HepG2 (cell line): ENCODE results near the gene IGLON5. TPM values are rescaled to one million over a fixed set of nuclear protein-coding genes. Genes with fewer than 3 reads are reported as not detected.

ENCODE experiments used
- EP300 ChIP-seq, 3 experiments: sonication (generic) in 1 of 3; formaldehyde crosslinking in 1 of 3; IDR thresholded peaks; 2 replicates each; pipeline versions ENCODE4 v1.5.1 to v1.6.1; 2011 to 2020; ENCODE audit warnings: low read depth in 2 of 3, low read length in 2 of 3, borderline replicate concordance in 1 of 3, improper control_type of control experiment in 1 of 3, mild to moderate bottlenecking in 1 of 3, missing genetic modification reagents in 1 of 3, moderate library complexity in 1 of 3
- HNF4A ChIP-seq: sonication (generic); formaldehyde crosslinking; IDR thresholded peaks from 2 replicates; pipeline ENCODE4 v1.4.0; 2020; ENCODE audit warnings: missing genetic modification reagents
- HNF4G ChIP-seq, 2 experiments: sonication (generic) in 1 of 2; formaldehyde crosslinking in 1 of 2; IDR thresholded peaks; 2 replicates each; pipeline versions ENCODE4 v1.4.0 to v1.6.1; 2011 to 2020; ENCODE audit warnings: borderline replicate concordance in 2 of 2, low read depth in 2 of 2, mild to moderate bottlenecking in 2 of 2, low read length in 1 of 2, missing genetic modification reagents in 1 of 2, moderate library complexity in 1 of 2
- KLF15 ChIP-seq: sonication (generic); formaldehyde crosslinking; IDR thresholded peaks from 2 replicates; pipeline ENCODE4 v1.8.1; 2023; ENCODE audit warnings: borderline replicate concordance, mild to moderate bottlenecking, inconsistent platforms, missing genetic modification reagents, mixed read lengths
- MIER2 ChIP-seq: IDR thresholded peaks from 2 replicates; pipeline ENCODE4 v1.6.1; 2016; ENCODE audit warnings: missing biosample characterization, missing genetic modification reagents
- NFKB2 ChIP-seq: sonication (generic); formaldehyde crosslinking; IDR thresholded peaks from 2 replicates; pipeline ENCODE4 v1.4.0; 2020; ENCODE audit warnings: missing genetic modification reagents, borderline replicate concordance
- NFRKB ChIP-seq: fragments of 450-650 bp; IDR thresholded peaks from 2 replicates; pipeline ENCODE4 v1.6.1; 2017
- NR2F6 ChIP-seq, 2 experiments: IDR thresholded peaks; 2 replicates each; pipeline ENCODE4 v1.6.1; 2016; ENCODE audit warnings: antibody characterized with exemption in 1 of 2, mild to moderate bottlenecking in 1 of 2
- NR3C1 ChIP-seq: sonication (generic); formaldehyde crosslinking; IDR thresholded peaks from 2 replicates; pipeline ENCODE4 v1.4.0; 2020; ENCODE audit warnings: missing genetic modification reagents
- PHF21A ChIP-seq: sonication (generic); formaldehyde crosslinking; IDR thresholded peaks from 2 replicates; pipeline ENCODE4 v1.5.0; 2020; ENCODE audit warnings: mild to moderate bottlenecking, missing genetic modification reagents
- RBFOX2 ChIP-seq: fragments of 200-400 bp; formaldehyde crosslinking; IDR thresholded peaks from 2 replicates; pipeline ENCODE4 v1.6.1; 2017; ENCODE audit warnings: low read depth, mild to moderate bottlenecking, low read length
- RBM39 ChIP-seq: fragments of 200-400 bp; formaldehyde crosslinking; IDR thresholded peaks from one replicate; pipeline ENCODE4 v1.6.1; 2018; ENCODE audit warnings: antibody characterized with exemption, mild to moderate bottlenecking, low read depth, low read length; ENCODE audit not compliant: poor library complexity, severe bottlenecking
- RFX1 ChIP-seq: fragments of 450-650 bp; IDR thresholded peaks from 2 replicates; pipeline ENCODE4 v1.6.1; 2017
- SRSF4 ChIP-seq: fragments of 200-400 bp; formaldehyde crosslinking; IDR thresholded peaks from one replicate; pipeline ENCODE4 v1.6.1; 2018; ENCODE audit warnings: mild to moderate bottlenecking, low read depth, low read length, moderate library complexity; ENCODE audit not compliant: poor library complexity, severe bottlenecking
- TBL1XR1 ChIP-seq: fragments of 150-350 bp; IDR thresholded peaks from 2 replicates; pipeline ENCODE4 v1.6.1; 2014; ENCODE audit warnings: borderline replicate concordance, low read length; ENCODE audit not compliant: partially characterized antibody
- THAP11 ChIP-seq: IDR thresholded peaks from 2 replicates; pipeline ENCODE4 v1.6.1; 2016; ENCODE audit warnings: missing biosample characterization, missing genetic modification reagents
- ZFP90 ChIP-seq: sonication (generic); formaldehyde crosslinking; IDR thresholded peaks from 2 replicates; pipeline ENCODE4 v1.8.0; 2022; ENCODE audit warnings: missing genetic modification reagents, mild to moderate bottlenecking, inconsistent platforms, borderline replicate concordance
- ZNF136 ChIP-seq: sonication (generic); formaldehyde crosslinking; IDR thresholded peaks from 2 replicates; pipeline ENCODE4 v1.8.1; 2022; ENCODE audit warnings: low read depth, mild to moderate bottlenecking, moderate library complexity, missing genetic modification reagents
- ZNF138 ChIP-seq: sonication (generic); formaldehyde crosslinking; IDR thresholded peaks from 2 replicates; pipeline ENCODE4 v1.5.0; 2020; ENCODE audit warnings: mild to moderate bottlenecking, low read depth, missing genetic modification reagents
- ZNF367 ChIP-seq: sonication (generic); formaldehyde crosslinking; IDR thresholded peaks from 2 replicates; pipeline ENCODE4 v1.4.0; 2020; ENCODE audit warnings: missing genetic modification reagents, borderline replicate concordance
- ZNF616 ChIP-seq: sonication (generic); formaldehyde crosslinking; IDR thresholded peaks from 2 replicates; pipeline ENCODE4 v1.5.0; 2020; ENCODE audit warnings: low read depth, mild to moderate bottlenecking, missing genetic modification reagents
- polyA plus RNA-seq, 8 experiments: library from polyadenylated mRNA; depleted of rRNA in 3 of 8; stranded (reverse) in 7 of 8; unstranded in 1 of 8; fragments of >200 nt; fragmentation: Illumina TruSeq in 4 of 8; extraction: Trizol in 4 of 8; gene quantifications; 2 replicates each; pipeline versions ENCODE4 v1.2.1 to v1.2.3, GENCODE V29; 2011 to 2016; ENCODE audit warnings: low read depth in 4 of 8, missing spikeins in 1 of 8, mixed read lengths in 1 of 8; ENCODE audit not compliant: insufficient read depth in 1 of 8
- total RNA-seq, 5 experiments: library from RNA; depleted of rRNA; stranded (reverse); fragments of >200 nt; fragmentation: Illumina TruSeq; extraction: Trizol; gene quantifications; 2 replicates each; pipeline ENCODE4 v1.2.3, GENCODE V29; 2016; ENCODE audit warnings: low read depth in 1 of 5
- TF ChIP-seq, protein P1 (sequence below): sonication (generic); formaldehyde crosslinking; IDR thresholded peaks from 2 replicates; pipeline ENCODE4 v1.8.0; 2022; ENCODE audit warnings: missing genetic modification reagents, mild to moderate bottlenecking, moderate library complexity, borderline replicate concordance
- TF ChIP-seq, protein P2 (sequence below): sonication (generic); formaldehyde crosslinking; IDR thresholded peaks from 2 replicates; pipeline ENCODE4 v1.4.0; 2020; ENCODE audit warnings: missing genetic modification reagents, borderline replicate concordance
- TF ChIP-seq, protein P3 (sequence below): sonication (generic); formaldehyde crosslinking; IDR thresholded peaks from 2 replicates; pipeline ENCODE4 v1.5.0; 2020; ENCODE audit warnings: mild to moderate bottlenecking, low read depth, missing genetic modification reagents, borderline replicate concordance

The IGLON5 gene
- total and polyA plus RNA-seq, 2 of the 13 experiments (the other 11 are each of a cell fraction or from before 2014, with no cell fraction given), result 0.04 to 5.7 TPM

DNA sequence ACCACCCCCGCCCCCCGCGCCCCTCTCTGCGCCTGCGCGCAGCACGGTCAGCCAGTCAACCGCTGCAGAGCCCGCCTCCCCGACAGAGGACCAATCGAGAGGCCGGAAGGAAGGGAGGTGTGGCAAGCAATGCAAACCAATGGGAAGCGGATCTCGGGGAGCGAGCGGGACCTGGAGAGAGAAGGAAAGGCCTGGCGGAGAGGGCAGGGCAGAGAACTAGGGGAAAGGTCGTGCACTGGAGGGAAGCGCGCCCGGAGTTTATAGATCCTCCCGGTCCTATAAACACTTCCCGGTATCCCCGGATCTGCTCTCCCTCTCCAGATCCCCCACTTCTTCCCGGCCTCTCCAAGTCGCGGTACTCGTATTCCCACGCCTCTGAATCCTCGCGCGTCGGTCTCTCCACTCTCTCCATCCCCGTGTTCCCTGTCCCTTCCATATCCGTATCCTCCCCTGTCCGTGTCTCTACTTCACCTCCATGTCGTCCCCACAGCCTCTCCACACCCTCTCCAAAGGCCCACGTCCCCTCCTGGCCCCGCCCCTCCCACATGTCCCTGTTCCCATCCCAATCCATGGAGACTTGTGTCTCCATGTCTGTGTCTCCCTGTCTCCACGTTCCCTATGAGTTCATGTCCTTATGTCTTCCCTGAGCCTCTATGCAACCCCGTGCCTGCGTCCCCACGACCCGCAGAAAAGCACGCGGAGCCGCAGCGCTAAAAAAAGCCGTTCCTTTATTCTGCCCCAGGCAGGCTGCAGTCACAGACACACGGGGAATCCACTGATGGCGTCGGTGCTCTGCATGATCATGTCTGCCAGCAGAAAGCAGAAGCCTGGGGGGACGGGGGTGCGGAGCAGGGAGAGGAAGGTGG lies 55.2 kb downstream of the IGLON5 start (continued):
- TF ChIP-seq, protein P1, sequence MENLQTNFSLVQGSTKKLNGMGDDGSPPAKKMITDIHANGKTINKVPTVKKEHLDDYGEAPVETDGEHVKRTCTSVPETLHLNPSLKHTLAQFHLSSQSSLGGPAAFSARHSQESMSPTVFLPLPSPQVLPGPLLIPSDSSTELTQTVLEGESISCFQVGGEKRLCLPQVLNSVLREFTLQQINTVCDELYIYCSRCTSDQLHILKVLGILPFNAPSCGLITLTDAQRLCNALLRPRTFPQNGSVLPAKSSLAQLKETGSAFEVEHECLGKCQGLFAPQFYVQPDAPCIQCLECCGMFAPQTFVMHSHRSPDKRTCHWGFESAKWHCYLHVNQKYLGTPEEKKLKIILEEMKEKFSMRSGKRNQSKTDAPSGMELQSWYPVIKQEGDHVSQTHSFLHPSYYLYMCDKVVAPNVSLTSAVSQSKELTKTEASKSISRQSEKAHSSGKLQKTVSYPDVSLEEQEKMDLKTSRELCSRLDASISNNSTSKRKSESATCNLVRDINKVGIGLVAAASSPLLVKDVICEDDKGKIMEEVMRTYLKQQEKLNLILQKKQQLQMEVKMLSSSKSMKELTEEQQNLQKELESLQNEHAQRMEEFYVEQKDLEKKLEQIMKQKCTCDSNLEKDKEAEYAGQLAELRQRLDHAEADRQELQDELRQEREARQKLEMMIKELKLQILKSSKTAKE, result no peak
- TF ChIP-seq RBM39, result no peak
- TF ChIP-seq EP300 (IDR thresholded peaks at IDR 0.05; ENCODE audit: low read depth in 2 of 2, low read length in 2 of 2), result no peak; a peak in 1 of 4 replicates
- no peak for TF ChIP-seq EP300 (CRISPR knock-in tag; IDR thresholded peaks at IDR 0.05; ENCODE audit: borderline replicate concordance)
- TF ChIP-seq TBL1XR1, result no peak
- no peak for TF ChIP-seq ZNF616
- no peak for TF ChIP-seq HNF4A (CRISPR knock-in tag)
- peak; percentile 27; the same call in 1 of the 2 replicates for TF ChIP-seq MIER2 (CRISPR knock-in tag)
- no peak for TF ChIP-seq ZNF136 (CRISPR knock-in tag)
- TF ChIP-seq ZFP90 (CRISPR knock-in tag), result no peak
- TF ChIP-seq ZNF367 (CRISPR knock-in tag), result no peak
- TF ChIP-seq HNF4G (IDR thresholded peaks at IDR 0.05; ENCODE audit: borderline replicate concordance, low read depth, low read length), result no peak; the same call in 1 of the 2 replicates
- no peak for TF ChIP-seq HNF4G (CRISPR knock-in tag; IDR thresholded peaks at IDR 0.05; ENCODE audit: borderline replicate concordance, low read depth)
- TF ChIP-seq NFRKB, result no peak
- no peak; the same call in 1 of the 2 replicates for TF ChIP-seq NR2F6 (IDR thresholded peaks at IDR 0.05)
- TF ChIP-seq NR2F6 (CRISPR knock-in tag; IDR thresholded peaks at IDR 0.05), result 0 out of 2 replicates have a peak, but pooled peaks have one; percentile 8
- peak; percentile 64 for TF ChIP-seq THAP11 (CRISPR knock-in tag)
- peak; percentile 88 for TF ChIP-seq RBFOX2
- peak; percentile 60; the same call in 1 of the 2 replicates for TF ChIP-seq ZNF138
- TF ChIP-seq, protein P2, sequence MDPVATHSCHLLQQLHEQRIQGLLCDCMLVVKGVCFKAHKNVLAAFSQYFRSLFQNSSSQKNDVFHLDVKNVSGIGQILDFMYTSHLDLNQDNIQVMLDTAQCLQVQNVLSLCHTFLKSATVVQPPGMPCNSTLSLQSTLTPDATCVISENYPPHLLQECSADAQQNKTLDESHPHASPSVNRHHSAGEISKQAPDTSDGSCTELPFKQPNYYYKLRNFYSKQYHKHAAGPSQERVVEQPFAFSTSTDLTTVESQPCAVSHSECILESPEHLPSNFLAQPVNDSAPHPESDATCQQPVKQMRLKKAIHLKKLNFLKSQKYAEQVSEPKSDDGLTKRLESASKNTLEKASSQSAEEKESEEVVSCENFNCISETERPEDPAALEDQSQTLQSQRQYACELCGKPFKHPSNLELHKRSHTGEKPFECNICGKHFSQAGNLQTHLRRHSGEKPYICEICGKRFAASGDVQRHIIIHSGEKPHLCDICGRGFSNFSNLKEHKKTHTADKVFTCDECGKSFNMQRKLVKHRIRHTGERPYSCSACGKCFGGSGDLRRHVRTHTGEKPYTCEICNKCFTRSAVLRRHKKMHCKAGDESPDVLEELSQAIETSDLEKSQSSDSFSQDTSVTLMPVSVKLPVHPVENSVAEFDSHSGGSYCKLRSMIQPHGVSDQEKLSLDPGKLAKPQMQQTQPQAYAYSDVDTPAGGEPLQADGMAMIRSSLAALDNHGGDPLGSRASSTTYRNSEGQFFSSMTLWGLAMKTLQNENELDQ, result 0 out of 2 replicates have a peak, but pooled peaks have one; percentile 17
- TF ChIP-seq SRSF4, result no peak
- TF ChIP-seq, protein P3, sequence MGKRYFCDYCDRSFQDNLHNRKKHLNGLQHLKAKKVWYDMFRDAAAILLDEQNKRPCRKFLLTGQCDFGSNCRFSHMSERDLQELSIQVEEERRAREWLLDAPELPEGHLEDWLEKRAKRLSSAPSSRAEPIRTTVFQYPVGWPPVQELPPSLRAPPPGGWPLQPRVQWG, result no peak
- TF ChIP-seq KLF15 (CRISPR knock-in tag), result no peak
- TF ChIP-seq NR3C1, result no peak
- TF ChIP-seq RFX1, result no peak
- TF ChIP-seq NFKB2 (CRISPR knock-in tag), result no peak; the same call in 1 of the 2 replicates
- TF ChIP-seq PHF21A (CRISPR knock-in tag), result no peak
